GM19463 (cell line): ENCODE measurements around the gene RHOA.
A peak's percentile ranks its signal among the peaks of the same experiment; 100 is the strongest.
"Not testable (repeated sequence)": the region's sequence is repeated elsewhere in the genome, so short reads cannot be mapped to it uniquely, and the experiment has no call there.

ENCODE experiments used
- ATAC-seq: cut with Tn5 transposase; IDR thresholded peaks from one replicate; pipeline ENCODE4 v1.9.1; 2021; ENCODE audit warnings: mild to moderate bottlenecking, moderate library complexity; ENCODE audit not compliant: unreplicated experiment

RHOA gene

DNA sequence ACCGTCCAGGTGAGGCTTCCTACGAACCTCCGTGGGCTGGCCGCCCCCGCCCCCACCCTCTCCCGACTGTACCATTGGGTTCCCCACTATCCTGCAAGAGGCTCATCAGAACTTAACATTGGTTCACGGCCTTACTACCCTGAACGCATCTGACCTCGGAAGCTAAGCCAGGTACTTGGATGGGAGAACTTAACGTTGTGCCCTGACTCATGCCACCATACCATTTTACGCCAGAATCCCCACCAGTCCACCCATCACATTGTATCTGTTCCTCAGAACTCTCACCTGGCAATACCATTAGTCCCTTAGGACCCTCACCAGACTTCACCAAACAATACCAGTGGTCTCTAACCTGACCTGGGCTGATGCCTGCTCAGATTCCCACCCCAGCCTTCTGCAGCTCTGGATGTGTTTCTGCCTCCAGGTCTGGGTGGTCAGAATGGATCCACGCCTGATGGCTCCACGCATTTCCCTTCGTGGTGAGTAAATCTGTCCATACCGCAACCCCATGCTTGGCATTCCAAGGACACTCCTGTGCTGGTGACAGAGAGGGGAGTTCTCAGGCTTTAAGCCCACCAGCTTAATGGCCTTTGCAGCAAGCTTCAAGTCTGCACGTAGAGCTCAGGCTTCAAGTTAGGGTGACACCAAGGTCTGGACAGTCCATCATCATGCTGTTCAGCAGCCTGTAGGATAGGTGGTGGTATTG is 1.0 kb upstream of the RHOA start:
- no peak for ATAC-seq

DNA sequence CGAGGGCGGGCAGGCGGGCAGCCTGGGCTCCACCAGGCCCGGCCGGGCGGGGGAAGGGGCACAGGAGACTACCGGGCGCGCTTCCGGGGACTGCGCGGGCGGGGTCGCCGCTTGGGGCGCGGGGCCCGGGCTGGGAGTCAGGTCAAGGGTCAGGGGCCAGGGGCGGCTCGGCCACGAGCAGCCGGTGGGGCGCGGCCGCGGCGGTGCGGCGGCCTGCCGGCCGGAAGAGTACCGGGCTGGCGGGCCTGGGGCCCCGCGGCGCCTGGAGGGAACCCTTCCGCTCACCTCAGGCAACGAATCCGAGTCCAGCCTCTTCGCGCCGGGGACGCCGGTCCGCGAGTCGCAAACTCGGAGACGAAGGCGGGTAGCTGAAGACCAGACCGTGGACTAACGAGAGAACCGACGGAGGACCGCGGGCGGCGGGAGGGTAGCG is 225 bp downstream of the RHOA start:
- peak; percentile 27 for ATAC-seq

DNA sequence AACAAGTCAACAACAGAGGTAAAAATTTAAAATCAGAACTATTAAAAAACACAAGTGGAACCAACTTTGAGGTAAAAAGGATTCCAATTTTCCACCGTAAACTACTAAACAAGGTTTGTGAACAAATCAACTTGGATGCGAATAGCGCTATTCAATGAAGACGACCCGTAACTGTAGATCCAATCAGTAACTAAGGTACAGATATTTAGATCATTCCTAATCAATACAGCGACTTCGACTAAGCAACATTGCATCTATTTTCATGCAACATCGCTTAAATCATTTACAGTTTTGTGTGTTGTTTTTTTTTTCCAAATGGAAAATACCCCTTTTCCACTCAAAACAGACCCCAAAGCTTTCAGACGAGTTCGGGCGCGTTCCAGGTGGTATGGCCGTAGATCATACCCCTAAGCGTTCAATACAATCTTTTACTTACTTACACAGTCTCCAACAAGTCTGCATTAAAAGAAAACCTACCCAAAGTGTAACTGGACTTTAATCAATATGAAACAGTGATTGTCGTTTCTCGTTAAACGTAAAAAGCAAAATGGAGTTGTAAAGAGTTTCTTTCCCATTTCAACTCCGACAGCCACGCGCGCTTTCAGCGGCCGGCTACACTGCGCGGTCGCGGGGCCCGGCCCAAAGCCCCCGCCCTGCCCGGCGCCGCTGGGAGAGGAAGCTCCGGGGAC is 786 bp downstream of the RHOA start:
- ATAC-seq: no peak

DNA sequence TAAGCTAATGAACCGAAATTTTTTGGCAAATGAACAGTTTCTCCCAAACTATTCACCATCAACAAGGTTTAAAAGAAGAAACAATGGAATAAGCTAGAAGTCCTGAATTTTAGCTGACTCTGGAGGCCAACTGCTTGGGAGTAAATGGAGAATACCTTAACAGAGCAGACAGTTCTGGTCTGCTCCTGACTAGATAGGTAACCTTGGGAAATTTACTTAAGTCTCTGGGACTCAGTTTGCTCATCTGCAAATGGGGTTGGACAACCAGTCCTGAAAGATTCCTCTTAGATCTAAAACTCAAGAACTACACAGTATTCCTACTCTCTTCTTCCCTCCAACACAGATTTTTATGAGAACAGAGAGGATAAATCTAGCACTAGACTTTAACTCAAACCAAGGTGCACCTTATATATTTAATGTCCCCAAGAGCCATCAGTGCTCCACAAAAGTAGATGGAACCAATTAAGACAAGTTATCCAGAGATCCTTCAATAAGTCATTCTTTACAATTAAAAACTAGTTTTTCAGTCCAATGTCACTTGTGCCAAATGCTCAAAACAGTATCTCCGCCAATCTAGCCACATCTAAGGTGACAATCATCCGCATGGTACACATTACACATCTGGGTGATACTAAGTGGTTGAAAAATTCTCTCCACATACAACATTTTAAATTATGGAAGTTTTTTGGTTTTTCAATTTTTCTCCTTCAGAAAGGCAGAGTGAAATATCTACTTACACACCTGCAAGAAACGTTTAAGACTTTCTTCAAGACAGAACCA is 1.5 kb downstream of the RHOA start:
- no peak for ATAC-seq

DNA sequence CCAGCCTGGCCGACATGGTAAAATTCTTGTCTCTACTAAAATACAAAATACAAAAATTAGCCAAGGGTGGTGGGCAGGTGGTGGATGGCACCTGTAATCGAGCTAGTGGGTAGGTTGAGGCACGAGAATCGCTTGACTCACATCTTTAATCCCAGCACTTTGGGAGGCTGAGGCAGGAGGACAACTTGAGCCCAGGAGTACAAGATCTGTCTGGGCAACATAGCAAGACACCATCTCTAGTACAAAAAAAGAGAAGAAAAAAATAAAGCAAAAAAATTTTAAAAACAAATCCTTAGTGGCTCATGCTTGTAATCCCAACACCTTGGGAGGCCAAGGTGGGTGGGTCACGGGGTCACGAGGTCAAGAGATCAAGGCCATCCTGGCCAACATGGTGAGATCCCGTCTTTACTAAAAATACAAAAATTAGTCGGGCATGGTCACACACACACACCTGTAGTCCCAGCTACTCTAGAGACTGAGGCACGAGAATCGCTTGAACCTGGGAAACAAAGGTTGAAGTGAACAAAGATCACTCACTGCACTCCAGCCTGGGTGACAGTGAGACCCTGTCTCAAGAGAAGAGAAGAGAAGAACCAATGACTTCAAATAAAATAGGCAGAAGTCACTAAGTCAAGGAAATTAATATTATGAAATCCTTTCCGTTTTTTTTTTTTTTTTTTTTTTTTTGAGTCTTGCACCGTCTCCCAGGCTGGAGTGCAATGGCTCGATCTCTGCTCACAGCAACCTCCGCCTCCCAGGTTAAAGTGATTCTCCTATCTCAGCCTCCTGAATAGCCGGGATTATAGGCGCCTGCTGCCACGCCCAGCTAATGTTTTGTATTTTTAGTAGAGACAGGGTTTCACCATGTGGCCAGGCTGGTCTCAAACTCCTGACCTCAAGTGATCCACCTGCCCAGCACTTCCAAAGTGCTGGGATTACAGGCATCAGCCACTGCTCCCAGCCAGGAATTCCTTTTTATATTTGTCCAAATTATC is 4.9 kb downstream of the RHOA start:
- ATAC-seq: no peak

DNA sequence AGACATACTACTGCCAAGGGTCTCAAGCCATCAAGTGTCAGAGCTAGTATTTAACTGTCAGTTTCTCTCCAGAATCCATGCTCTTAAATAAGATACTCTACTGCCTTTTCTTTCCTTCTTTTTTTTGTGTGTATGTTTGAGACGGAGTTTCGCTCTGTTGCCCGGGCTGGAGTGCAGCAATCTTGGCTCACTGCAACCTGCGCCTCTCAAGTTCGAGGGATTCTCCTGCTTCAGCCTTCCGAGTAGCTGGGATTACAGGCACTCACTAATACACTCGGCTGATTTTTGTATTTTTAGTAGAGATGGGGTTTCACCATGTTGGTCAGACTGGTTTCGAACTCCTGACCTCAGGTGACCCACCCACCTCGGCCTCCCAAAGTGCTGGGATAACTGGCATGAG is 6.2 kb downstream of the RHOA start:
- ATAC-seq: not testable (repeated sequence)

DNA sequence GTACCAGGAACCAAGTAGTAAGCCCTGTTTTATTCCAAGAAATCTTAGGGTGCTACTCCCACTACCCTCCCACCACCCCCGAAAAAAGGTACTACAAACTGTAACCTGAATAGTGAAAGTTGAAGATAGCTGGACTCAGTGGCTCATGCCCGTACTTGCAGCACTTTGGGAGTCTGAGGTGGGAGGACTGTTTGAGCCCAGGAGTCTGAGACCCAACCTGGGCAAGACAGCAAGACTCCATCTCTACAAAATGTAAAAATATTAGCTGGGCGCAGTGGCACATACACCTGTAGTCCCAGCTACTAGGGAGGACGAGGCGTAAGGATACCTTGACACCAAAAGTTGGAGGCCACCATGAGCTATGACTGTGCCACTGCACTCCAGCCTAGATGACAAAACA is 7.9 kb downstream of the RHOA start:
- ATAC-seq: no peak

DNA sequence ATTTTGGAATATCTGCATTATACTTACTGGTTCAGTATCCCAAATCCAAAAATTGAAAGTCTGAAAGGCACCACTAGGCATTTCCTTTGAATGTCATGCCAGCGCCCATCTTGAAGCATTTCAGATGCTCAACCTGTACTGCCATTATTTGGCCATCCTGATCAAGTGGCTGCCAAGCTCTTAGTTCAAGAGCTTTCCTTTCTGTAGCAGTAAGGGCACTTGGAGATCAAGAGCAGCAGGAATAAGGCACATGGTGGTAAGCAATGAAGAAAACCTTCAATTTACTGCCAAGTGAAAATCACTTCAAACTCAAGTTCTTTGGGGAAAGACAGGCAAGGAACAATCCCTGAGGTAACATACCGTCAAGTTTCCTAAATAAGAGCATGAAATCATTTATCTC is 10.0 kb downstream of the RHOA start:
- no peak for ATAC-seq

DNA sequence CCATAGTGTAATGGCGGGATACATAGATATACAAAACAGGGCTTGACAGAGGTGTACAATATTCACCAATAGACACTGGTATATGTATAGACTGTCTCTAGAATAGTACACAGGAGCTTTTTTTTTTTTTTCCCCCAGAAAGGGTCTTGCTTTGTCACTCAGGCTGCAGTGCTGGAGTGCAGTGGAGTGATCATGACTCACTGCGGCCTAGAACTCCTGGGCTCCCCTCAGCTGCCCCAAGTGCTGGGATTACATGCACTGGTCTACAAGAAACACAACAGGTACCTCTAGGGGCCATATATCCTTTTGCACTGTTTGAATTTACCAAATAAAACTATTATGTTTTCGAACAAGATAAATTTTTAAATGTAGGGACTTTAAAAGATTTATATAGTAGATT is 12.3 kb downstream of the RHOA start:
- ATAC-seq: no peak

DNA sequence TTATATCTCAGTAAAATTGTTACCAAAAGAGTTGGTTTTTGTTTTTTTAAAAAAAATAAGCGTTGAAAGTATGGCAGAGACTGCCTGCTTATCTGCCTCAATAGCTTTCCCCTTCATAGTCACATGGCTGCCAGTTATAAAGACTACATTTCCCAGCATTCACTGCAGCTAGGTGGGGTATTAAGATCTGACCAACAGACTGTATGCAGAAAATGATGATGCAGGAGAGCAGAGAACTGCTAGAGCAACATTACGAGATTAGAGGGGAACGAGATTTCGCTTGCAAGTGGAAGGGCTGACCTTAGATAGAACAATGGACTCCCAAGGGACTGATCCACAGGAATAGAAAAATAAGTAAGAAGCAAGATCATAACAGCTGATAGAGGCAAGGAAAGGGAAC is 14.3 kb downstream of the RHOA start:
- no peak for ATAC-seq

DNA sequence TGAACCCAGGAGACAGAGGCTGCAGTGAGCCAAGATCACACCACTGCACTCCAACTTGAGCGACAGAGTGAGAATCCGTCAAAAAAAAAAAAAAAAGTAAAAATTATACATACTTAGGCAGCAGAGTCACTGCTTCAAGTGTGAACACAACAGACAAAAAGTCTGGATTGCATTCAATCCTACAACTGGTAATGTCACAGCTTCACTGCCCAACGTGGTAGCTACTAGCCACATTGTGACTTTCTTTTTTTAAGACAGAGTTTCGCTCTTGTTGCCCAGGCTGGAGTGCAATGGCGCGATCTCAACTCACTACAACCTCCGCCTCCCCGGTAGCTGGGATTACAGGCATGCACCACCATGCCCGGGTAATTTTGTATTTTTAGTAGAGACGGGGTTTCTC is 20.5 kb downstream of the RHOA start:
- ATAC-seq: not testable (repeated sequence)

DNA sequence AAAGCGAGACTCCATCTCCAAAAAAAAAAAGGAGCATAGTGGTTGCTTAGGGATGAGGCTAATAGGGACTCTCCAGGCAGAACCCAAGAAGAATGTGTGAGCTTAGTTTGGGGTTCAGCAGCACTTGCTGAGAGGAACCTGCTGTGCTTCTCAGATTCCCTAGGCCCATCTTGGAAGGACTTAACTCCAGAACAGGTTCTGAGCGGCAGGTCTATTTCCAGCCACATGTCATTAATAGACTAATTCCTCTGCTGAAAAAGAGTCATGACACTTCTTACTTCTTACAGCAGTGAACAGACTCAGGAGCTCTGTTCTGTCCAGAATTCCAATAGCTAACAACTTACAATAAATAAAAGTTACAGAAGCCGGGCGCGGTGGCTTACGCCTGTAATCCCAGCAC is 22.5 kb downstream of the RHOA start:
- ATAC-seq: no peak

DNA sequence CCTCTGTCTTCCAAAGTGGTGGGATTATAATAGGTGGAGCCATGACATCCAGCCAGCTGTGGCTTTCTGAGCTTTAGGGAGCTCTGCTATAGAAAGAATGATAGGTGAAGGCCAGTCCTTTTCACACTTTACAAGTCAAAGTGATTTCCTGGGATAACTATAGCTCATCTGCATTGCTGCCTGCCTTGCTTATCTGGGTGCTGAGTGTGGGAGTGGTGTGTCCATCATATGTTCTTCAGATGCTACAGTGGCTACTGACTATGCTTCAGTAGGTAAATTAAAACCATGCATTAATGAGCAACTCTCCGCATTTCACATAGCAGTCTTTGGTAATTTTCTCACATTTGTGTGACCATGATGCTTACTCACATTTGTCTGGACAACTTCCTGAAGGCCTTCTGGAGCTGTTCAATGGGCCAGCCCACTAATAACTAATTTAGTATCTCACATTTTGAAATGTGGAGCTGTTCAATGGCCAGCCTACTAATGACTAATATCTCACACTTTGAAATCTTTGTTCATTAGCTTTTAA is 23.4 kb downstream of the RHOA start:
- no peak for ATAC-seq

DNA sequence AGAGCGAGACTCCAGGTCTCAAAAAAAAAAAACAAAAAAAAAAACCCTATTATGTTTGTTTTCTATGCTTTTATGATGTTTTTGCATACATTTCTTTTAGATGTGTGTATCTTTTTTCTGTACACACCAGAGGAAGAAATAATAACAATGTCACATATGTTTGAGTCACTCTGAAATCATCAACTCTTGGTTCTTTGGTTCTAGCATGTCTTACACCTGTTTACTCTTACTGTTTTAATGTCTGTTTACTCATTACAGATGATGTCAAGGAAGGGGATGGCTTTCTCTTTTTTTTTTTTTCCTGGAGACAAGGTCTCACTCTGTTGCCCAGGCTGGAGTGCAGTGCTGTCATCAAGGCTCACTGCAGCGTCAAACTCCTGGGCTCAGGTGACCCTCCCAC is 24.1 kb downstream of the RHOA start:
- ATAC-seq: no peak

DNA sequence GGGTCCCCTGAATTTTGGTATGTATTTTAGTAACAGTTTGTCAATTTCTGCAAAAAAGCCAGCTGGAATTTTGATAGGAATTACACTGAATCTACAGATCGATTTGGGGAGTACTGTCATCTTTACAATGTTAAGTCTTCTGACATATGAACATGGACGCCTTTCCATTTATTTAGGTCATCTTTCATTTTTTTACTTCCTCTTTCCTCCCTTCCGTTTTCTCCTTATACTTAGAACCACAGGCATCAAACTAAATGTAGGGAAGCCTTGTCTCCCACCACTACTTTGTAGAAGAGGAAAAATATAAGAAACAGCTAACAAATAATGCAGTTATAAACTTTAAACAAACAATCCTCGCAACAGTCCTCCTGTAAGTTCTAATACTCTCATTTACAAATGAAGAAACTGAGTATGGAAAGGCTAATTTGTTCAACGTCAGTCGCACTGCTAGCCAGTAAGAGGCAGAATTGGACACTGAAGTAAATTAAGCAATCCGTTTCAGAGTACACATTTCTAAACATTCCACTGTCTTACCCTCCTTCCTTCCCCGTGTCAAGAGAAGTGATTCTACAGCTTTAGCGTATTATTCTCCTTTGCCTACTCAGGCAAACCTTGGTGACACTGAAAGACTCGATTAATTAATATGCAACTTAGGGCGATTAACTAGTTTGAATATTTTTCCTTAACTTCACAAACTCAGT is 25.6 kb downstream of the RHOA start:
- ATAC-seq: no peak

DNA sequence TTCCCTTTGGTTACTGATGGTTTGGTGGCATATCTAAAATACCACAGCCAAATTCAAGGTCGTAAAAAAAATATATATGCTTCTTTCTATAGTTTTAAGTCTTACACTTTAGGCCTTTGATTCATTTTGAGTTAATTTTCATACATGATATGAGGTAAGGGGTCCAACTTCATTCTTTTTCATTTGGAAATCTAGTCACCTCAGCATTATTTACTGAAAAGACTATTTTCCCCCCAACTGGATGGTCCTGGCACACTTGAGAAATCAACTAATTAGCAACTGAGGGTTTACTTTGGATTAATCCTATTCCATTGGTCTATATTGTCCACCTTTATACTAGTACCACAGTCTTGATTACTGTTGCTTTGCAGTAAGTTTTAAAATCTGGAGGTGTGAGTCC is 26.2 kb downstream of the RHOA start:
- ATAC-seq: no peak

DNA sequence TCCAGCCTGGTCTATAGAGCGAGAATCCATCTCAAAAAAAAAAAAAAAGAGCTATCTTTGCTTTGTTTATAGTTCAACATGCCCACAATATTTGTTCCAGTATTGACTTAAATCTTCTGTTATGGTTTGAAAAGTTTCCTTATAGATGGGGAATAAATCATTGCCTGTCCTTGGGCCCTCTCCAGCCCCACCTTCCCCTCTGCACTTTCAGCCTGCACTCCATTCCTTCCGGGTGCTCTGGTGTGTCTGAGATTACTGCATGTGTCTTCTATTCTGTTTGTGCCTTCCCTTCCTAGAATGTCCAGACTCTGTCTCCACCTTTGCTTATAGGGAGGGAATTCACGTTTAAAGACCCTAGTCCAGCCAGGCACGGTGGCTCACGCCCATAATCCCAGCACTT is 28.4 kb downstream of the RHOA start:
- no peak for ATAC-seq

DNA sequence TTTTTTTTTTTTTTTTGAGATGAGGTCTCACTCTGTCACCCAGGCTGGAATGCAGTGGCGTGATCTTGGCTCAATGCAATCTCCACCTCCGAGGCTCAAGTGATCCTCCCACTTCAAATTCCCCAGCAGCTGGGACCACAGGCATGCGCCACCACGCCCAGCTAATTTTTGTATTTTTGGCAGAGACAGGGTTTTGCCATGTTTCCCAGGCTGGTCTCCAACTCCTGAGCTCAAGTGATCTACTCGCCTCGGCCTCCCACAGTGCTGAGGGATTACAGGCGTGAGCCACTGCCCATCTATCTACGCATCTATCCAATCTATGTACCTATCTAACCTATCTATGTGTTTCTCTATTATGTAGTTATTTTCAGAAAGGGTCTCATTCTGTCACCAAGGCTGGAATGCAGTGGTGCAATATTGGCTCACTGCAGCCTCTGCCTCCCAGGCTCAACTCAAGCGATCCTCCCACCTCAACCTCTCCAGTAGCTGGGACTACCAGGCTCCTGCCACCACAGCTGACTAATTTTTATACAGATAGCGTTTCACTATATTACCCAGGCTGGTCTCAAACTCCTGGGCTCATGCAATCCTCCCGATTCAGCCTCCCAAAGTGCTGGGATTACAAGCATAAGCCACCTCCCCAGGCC is 33.4 kb downstream of the RHOA start:
- no peak for ATAC-seq

DNA sequence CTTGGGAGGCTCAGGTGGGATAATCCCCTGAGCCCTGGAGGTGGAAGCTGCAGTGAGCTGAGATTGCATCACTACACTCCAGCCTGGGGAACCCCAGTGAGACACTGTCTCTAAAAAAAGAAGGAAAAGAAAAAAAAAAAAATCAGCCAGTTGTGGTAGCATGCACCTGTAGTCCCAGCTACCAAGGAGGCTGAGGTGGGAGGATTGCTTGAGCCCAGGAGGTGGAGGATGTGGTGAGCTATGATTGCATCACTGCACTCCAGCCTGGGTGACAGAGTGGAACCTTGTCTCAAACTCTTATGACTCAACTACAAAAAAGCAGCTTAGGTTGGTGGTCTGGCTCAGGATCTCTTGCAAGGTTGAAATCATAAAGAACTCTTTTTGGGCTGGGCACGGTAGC is 34.3 kb downstream of the RHOA start:
- no peak for ATAC-seq
